Fibroblast of lung (primary cell): ENCODE results near the gene CAB39L. TPM values are rescaled to one million over a fixed set of nuclear protein-coding genes. Genes with fewer than 3 reads are reported as not detected.
A peak's percentile ranks its signal among the peaks of the same experiment; 100 is the strongest.

Experiments
- DNase-seq, 2 donors: peaks; one replicate each; pipeline versions ENCODE4 v3.0.0 to v3.0.0-alpha.2; 2010; ENCODE audit warnings: low read depth in 2 of 2
- H2AFZ ChIP-seq: 2 replicates; pipeline ENCODE4 v1.5.1; 2012; ENCODE audit warnings: low read length, control low read depth, inconsistent platforms
- H3K27ac ChIP-seq: 2 replicates; pipeline ENCODE4 v1.5.1; 2011; ENCODE audit warnings: low read length, control low read depth; ENCODE audit not compliant: insufficient read depth
- H3K27me3 ChIP-seq: 2 replicates; pipeline ENCODE4 v1.5.1; 2011; ENCODE audit warnings: mild to moderate bottlenecking, low read length; ENCODE audit not compliant: control insufficient read depth, insufficient read depth
- H3K36me3 ChIP-seq: 2 replicates; pipeline ENCODE4 v1.5.1; 2011; ENCODE audit warnings: low read length; ENCODE audit not compliant: control insufficient read depth, insufficient read depth
- H3K4me1 ChIP-seq: 2 replicates; pipeline ENCODE4 v1.5.1; 2011; ENCODE audit warnings: low read length; ENCODE audit not compliant: control insufficient read depth, insufficient read depth; ENCODE audit errors: extremely low read depth
- H3K4me2 ChIP-seq: 2 replicates; pipeline ENCODE4 v1.5.1; 2011; ENCODE audit warnings: low read length, control low read depth; ENCODE audit not compliant: insufficient read depth; ENCODE audit errors: extremely low read depth
- H3K4me3 ChIP-seq, 4 experiments: fragments of 200-600 bp in 1 of 4; sonication (generic) in 1 of 4; replicated peaks in 1 of 4; 2 replicates each; pipeline ENCODE4 v1.5.1; 2011 to 2016; ENCODE audit warnings: low read length in 4 of 4, low read depth in 3 of 4, mild to moderate bottlenecking in 3 of 4, control low read depth in 2 of 4, inconsistent platforms in 1 of 4, mixed read lengths in 1 of 4; ENCODE audit not compliant: insufficient read depth in 1 of 4; ENCODE audit errors: control extremely low read depth in 1 of 4
- H3K79me2 ChIP-seq: 2 replicates; pipeline ENCODE4 v1.5.1; 2012; ENCODE audit warnings: mild to moderate bottlenecking, low read length, inconsistent platforms; ENCODE audit not compliant: control insufficient read depth, insufficient read depth
- H3K9ac ChIP-seq: 2 replicates; pipeline ENCODE4 v1.5.1; 2011; ENCODE audit warnings: mild to moderate bottlenecking, low read length, control low read depth; ENCODE audit not compliant: insufficient read depth
- H3K9me3 ChIP-seq: 2 replicates; pipeline ENCODE4 v1.5.1; 2012; ENCODE audit warnings: low read depth, low read length; ENCODE audit not compliant: control insufficient read depth, insufficient read depth
- H4K20me1 ChIP-seq: 2 replicates; pipeline ENCODE4 v1.5.1; 2011; ENCODE audit warnings: low read length; ENCODE audit not compliant: control insufficient read depth, insufficient read depth; ENCODE audit errors: extremely low read depth
- EZH2 ChIP-seq: IDR thresholded peaks from 2 replicates; pipeline ENCODE4 v1.5.1; 2012; ENCODE audit warnings: low read length, control low read depth, mild to moderate bottlenecking; ENCODE audit errors: missing control alignments
- polyA plus RNA-seq, 2 donors: library from polyadenylated mRNA; depleted of rRNA in 1 of 2; stranded (reverse) in 1 of 2; unstranded in 1 of 2; fragments of >200 nt; gene quantifications; 2 replicates each; pipeline ENCODE4 v1.2.1, GENCODE V29; 2011 to 2012; ENCODE audit warnings: missing spikeins in 1 of 2
- total RNA-seq: library from RNA; depleted of rRNA; stranded (reverse); fragments of >200 nt; gene quantifications from 2 replicates; pipeline ENCODE4 v1.2.1, GENCODE V29; 2014
- TF ChIP-seq, protein P1 (sequence below), 2 donors: IDR thresholded peaks in 1 of 2; conservative IDR thresholded peaks in 1 of 2; 1 replicate in 1 of 2; 2 replicates in 1 of 2; pipeline ENCODE4 v1.5.1; 2011 to 2012; ENCODE audit warnings: low read length in 2 of 2, control low read depth in 1 of 2, inconsistent platforms in 1 of 2, low read depth in 1 of 2, mild to moderate bottlenecking in 1 of 2

CAB39L gene
- total and polyA plus RNA-seq, 2 donors (not counting 1 experiment from before 2014, with no cell fraction given): 9.4 to 13.0 TPM

DNA sequence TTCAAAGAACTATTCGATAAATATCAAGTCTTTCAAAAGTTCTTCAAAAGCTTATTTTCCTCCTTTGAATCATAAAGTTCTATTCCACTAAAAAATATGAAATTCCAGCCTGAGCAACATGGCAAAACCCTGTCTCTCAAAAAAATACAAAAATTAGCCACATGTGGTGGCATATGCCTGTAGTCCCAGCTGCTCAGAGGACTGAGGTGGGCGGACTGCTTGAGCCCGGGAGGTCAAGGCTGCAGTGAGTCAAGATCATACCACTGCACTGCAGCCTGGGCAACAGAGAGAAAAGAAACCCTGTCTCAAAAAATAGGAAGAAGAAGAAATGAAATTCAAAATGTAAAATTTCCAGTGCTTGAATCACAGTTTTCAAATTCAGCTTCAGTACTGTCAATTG, 24.6 kb downstream of the CAB39L start:
- Histone ChIP-seq H3K4me2 (no peak overlapping the region), H4K20me1 (no peaks in the 10 kb centered on the region), H3K4me1 (no peaks in the 10 kb centered on the region), H3K27me3 (no peaks in the 10 kb centered on the region), H3K79me2 (no peaks in the 10 kb centered on the region), H3K4me3 (no peak overlapping the region), H3K9ac (no peak overlapping the region), H2AFZ (no peak overlapping the region), H3K27ac (no peak overlapping the region), H3K9me3 (no peaks in the 10 kb centered on the region), H3K36me3 (no peaks in the 10 kb centered on the region)
- DNase-seq: peak; percentile 21 to 65
- TF ChIP-seq, protein P1, sequence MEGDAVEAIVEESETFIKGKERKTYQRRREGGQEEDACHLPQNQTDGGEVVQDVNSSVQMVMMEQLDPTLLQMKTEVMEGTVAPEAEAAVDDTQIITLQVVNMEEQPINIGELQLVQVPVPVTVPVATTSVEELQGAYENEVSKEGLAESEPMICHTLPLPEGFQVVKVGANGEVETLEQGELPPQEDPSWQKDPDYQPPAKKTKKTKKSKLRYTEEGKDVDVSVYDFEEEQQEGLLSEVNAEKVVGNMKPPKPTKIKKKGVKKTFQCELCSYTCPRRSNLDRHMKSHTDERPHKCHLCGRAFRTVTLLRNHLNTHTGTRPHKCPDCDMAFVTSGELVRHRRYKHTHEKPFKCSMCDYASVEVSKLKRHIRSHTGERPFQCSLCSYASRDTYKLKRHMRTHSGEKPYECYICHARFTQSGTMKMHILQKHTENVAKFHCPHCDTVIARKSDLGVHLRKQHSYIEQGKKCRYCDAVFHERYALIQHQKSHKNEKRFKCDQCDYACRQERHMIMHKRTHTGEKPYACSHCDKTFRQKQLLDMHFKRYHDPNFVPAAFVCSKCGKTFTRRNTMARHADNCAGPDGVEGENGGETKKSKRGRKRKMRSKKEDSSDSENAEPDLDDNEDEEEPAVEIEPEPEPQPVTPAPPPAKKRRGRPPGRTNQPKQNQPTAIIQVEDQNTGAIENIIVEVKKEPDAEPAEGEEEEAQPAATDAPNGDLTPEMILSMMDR (conservative IDR thresholded peaks at IDR 0.05 in 1 of 2, IDR thresholded peaks at IDR 0.05 in 1 of 2; ENCODE audit: low read depth in 1 of 2, low read length in 2 of 2): no peak
- TF ChIP-seq EZH2: no peak

DNA sequence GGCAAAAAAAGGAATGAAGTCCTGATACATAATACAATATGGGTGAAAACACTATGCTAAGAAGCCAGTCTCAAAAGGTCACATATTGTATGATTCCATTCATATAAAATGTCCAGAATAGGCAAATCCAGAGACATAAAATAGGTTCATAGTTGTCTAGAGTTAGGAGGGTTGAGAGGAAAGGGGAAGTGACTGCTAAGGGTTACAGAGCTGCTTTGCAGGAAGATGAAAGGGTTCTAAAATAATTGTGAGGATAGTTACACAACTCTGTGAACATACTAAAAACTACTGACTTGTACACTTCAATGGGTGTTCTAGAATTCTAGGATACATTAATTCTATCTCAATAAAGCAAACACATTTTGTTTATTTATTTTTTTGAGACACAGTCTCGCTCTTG, 25.7 kb downstream of the CAB39L start:
- Histone ChIP-seq H3K27ac (no peak overlapping the region), H3K9ac (no peak overlapping the region), H3K27me3 (no peaks in the 10 kb centered on the region), H3K79me2 (no peaks in the 10 kb centered on the region), H2AFZ (no peak overlapping the region), H3K36me3 (no peaks in the 10 kb centered on the region), H3K4me2 (no peak overlapping the region), H3K4me1 (no peaks in the 10 kb centered on the region), H3K9me3 (no peaks in the 10 kb centered on the region), H3K4me3 (no peak overlapping the region), H4K20me1 (no peaks in the 10 kb centered on the region)
- no peak for DNase-seq
- no peak for TF ChIP-seq EZH2
- TF ChIP-seq, protein P1 (conservative IDR thresholded peaks at IDR 0.05 in 1 of 2, IDR thresholded peaks at IDR 0.05 in 1 of 2; ENCODE audit: low read depth in 1 of 2, low read length in 2 of 2): no peak

DNA sequence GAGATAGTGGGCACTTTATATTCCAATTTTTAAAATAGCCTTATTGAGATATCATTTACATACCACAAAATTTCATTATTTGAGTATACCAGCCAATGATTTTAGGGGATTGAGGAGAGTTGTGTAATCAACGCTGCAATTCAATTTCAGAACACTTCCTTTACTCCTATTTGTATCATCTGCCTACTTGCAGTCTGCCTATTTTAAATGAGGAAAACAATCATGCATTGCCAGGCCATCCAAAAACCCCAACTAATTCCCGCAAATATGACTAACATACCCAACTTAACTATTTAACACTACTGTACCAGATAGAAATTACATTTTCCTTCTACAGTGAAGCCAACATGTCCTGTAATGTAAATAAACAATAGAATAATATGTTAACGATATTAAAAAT, 26.7 kb downstream of the CAB39L start:
- no peak overlapping the region for H3K4me2 ChIP-seq

More for the DNA sequence above, 26.7 kb downstream of the CAB39L start:
- DNase-seq: no peak
- H3K4me1 ChIP-seq: no peaks in the 10 kb centered on the region
- H2AFZ ChIP-seq: no peak overlapping the region
- no peaks in the 10 kb centered on the region for H3K79me2 ChIP-seq
- H3K36me3 ChIP-seq: no peaks in the 10 kb centered on the region
- no peak overlapping the region for H3K4me3 ChIP-seq
- no peaks in the 10 kb centered on the region for H3K27me3 ChIP-seq
- H3K9ac ChIP-seq: no peak overlapping the region
- TF ChIP-seq, protein P1 (conservative IDR thresholded peaks at IDR 0.05 in 1 of 2, IDR thresholded peaks at IDR 0.05 in 1 of 2; ENCODE audit: low read depth in 1 of 2, low read length in 2 of 2): no peak
- TF ChIP-seq EZH2: no peak
- no peaks in the 10 kb centered on the region for H3K9me3 ChIP-seq
- no peaks in the 10 kb centered on the region for H4K20me1 ChIP-seq
- H3K27ac ChIP-seq: no peak overlapping the region
